Measurements from ENCODE around the gene SRF. TPM values are rescaled to one million over a fixed set of nuclear protein-coding genes. Genes with fewer than 3 reads are reported as not detected.
A peak's percentile ranks its signal among the peaks of the same experiment; 100 is the strongest.

Gene SRF
- total RNA-seq, 1 experiment from 2014 or later = 33.2 TPM

DNA sequence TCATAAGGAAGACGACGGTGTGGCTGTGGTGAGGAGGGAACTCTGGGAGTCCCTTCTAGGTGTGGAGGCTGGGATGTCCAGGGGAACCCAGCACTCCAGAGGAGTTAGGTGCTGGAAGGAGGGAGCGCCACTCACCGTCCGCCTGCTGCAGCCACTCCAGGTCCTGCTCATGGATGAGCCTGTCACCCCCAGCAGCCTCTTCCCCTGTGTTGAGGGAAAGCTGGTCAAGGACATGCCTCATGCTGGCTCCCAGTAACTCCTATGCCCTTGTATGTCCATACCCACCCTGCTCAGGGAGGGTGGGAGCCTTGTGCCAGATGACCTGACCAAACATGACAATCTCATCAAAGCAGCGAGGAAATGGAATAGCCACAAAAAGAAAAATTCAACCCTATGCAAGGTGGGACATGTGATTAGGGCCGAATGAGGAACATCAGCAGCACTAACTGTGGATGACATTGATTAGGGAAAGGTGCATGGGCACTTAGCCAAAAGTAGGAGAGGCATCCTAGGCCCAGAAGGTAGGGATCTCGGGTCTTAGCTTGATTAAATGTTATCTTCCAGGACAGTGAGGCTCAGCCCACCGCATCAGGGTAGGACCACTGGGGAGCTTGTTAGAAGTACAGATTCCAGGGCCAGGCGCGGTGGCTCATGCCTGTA lies 55.3 kb downstream of the SRF start:
- intact Hi-C loops (cut with micrococcal nuclease; ENCODE audit: unreplicated experiment) = no loop called here
- Histone ChIP-seq H3K4me1 (ENCODE audit: insufficient read depth, low read length, poor library complexity, severe bottlenecking) (no peaks in the 10 kb centered on the region), H3K27ac (ENCODE audit: low read depth, low read length, poor library complexity, severe bottlenecking) (no peak overlapping the region), H3K4me3 (ENCODE audit: low read depth, low read length, poor library complexity, severe bottlenecking) (no peak overlapping the region), H3K36me3 (ENCODE audit: insufficient read depth, low read length, poor library complexity, severe bottlenecking) (peaks cover 17% of the 10 kb centered on the region), H3K9me3 (ENCODE audit: low read depth, low read length, poor library complexity, severe bottlenecking) (no peaks in the 10 kb centered on the region), H3K27me3 (replicated peaks; ENCODE audit: insufficient read depth, low read depth, low read length, poor library complexity) (no peaks in the 10 kb centered on the region)
- ChIA-PET POLR2A (ENCODE audit: low non-redundant PET) (no interaction called here), CTCF (no interaction called here)
- no TSS peak for BruUV-seq (replicated peaks)
- DNase-seq (ENCODE audit: low spot score) = no peak
- TF ChIP-seq EZH2 (IDR thresholded peaks at IDR 0.05; ENCODE audit: borderline replicate concordance, low read depth, low read length, poor library complexity, severe bottlenecking) = no peak
- TF ChIP-seq, protein P1, sequence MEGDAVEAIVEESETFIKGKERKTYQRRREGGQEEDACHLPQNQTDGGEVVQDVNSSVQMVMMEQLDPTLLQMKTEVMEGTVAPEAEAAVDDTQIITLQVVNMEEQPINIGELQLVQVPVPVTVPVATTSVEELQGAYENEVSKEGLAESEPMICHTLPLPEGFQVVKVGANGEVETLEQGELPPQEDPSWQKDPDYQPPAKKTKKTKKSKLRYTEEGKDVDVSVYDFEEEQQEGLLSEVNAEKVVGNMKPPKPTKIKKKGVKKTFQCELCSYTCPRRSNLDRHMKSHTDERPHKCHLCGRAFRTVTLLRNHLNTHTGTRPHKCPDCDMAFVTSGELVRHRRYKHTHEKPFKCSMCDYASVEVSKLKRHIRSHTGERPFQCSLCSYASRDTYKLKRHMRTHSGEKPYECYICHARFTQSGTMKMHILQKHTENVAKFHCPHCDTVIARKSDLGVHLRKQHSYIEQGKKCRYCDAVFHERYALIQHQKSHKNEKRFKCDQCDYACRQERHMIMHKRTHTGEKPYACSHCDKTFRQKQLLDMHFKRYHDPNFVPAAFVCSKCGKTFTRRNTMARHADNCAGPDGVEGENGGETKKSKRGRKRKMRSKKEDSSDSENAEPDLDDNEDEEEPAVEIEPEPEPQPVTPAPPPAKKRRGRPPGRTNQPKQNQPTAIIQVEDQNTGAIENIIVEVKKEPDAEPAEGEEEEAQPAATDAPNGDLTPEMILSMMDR (conservative IDR thresholded peaks at IDR 0.05; ENCODE audit: low read depth, low read length) = no peak

DNA sequence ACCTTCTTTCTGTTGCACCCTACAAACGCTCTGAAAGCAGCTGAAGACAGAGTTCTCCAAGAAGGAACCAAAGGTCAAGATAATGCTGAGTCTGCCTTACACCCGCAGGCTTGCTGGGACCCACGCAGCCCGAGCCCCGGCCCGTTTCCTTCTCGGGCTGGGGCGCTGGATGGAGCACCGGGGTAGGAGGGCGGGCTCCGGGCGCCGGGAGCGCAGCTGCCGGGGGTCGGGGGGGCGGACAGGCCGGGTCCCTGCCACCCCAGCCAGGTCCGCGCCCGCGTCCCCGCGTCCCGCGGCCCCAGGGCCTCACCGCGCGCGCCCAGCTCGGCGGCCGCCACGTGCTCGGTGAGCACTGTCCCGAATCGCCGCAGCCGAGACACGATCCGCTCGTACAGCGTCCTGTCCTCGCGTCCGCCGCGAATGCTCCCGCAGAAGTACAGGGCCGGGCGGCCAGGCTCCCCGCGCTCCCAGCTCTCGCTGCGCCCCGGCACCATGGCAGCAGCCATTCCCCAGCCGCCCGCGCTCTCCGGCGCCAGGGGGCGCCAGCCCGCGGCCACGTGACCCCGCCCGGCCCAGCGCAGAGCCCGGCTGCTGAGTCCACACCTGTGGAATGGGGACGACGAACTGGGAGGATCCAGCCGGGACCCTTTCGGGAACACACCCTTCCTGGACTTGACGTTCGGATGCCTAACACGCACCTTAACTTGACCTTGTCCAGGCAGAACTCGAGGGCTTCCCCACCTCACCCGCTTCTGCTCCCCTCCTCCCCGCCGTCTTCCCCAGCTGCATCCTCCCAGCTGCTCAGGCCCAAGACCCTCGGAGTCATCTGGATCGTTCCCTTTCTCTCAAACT lies 58.1 kb downstream of the SRF start, which contains the start of gene DNPH1:
Gene DNPH1, minus strand, starts transcription at position 531 of the 852 bp plus-strand sequence. Its CDS starts 25 bp downstream, at position 506.
- ChIA-PET CTCF (interaction anchor here (0.6 to 1.3 kb wide), 8 partner anchors 9 to 844 kb away, joined by 3 to 6 read pairs (median 4); partner anchors contain the start of gene ZNF318), POLR2A (ENCODE audit: low non-redundant PET) (interaction anchor here (0.6 kb wide), 2 partner anchors 9 to 492 kb away, joined by 3 to 6 read pairs; no protein-coding TSS in a partner anchor)
- intact Hi-C loops (cut with micrococcal nuclease; ENCODE audit: unreplicated experiment) = no loop called here
- Histone ChIP-seq H3K9me3 (ENCODE audit: low read depth, low read length, poor library complexity, severe bottlenecking) (no peaks in the 10 kb centered on the region), H3K27me3 (replicated peaks; ENCODE audit: insufficient read depth, low read depth, low read length, poor library complexity) (no peaks in the 10 kb centered on the region), H3K36me3 (ENCODE audit: insufficient read depth, low read length, poor library complexity, severe bottlenecking) (peaks cover 9% of the 10 kb centered on the region), H3K27ac (ENCODE audit: low read depth, low read length, poor library complexity, severe bottlenecking) (peak within 1 kb of the TSS; percentile 83), H3K4me3 (ENCODE audit: low read depth, low read length, poor library complexity, severe bottlenecking) (peak within 1 kb of the TSS; percentile 72), H3K4me1 (ENCODE audit: insufficient read depth, low read length, poor library complexity, severe bottlenecking) (no peaks in the 10 kb centered on the region)
- TF ChIP-seq, protein P1 (conservative IDR thresholded peaks at IDR 0.05; ENCODE audit: low read depth, low read length) = peak; percentile 64
- no peak for TF ChIP-seq EZH2 (IDR thresholded peaks at IDR 0.05; ENCODE audit: borderline replicate concordance, low read depth, low read length, poor library complexity, severe bottlenecking)
- peak; percentile 79 for DNase-seq (ENCODE audit: low spot score)
- BruUV-seq (replicated peaks) = no TSS peak

DNA sequence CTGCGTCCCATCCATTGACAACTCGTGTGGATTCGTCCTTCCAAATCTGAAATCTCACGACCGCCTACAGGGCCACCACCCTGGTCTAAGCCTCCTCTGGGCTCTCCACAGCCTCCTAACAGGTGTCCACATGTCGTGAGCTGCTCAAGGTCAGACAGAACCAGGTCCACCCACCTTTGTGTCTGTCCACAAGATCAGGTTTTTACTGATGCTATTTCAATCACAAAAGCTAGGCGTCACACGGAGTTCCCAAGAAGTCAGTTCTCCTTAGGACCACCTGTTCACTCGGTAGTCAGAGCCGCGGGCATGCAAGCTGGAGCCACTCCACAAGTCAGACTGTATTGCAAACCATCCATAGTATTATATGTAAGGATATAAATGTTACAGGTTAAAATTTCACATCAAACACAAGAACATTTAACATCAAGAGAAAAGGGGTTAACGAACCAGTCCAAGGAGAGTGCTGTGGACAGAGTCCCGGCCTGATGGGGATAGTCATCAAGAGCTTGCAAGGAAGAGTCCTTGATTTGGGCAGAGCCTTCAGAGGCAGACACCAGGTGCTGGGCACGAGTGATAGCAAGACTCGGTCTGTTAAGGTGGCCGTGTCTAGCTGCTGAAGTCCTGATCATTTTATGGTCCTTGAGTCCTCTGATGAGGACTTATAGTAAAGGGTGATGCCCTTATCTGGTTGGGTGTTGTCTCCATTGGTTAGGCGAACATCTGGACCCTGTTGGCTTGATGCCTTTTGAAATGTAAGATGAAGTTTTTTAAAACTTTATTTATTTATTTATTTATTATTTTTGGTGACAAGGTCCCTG lies 58.9 kb downstream of the SRF start:
- TF ChIP-seq, protein P1 (conservative IDR thresholded peaks at IDR 0.05; ENCODE audit: low read depth, low read length) = no peak
- no peak for TF ChIP-seq EZH2 (IDR thresholded peaks at IDR 0.05; ENCODE audit: borderline replicate concordance, low read depth, low read length, poor library complexity, severe bottlenecking)
- Histone ChIP-seq H3K4me3 (ENCODE audit: low read depth, low read length, poor library complexity, severe bottlenecking) (no peak overlapping the region), H3K4me1 (ENCODE audit: insufficient read depth, low read length, poor library complexity, severe bottlenecking) (no peaks in the 10 kb centered on the region), H3K9me3 (ENCODE audit: low read depth, low read length, poor library complexity, severe bottlenecking) (no peaks in the 10 kb centered on the region), H3K27ac (ENCODE audit: low read depth, low read length, poor library complexity, severe bottlenecking) (no peak overlapping the region), H3K36me3 (ENCODE audit: insufficient read depth, low read length, poor library complexity, severe bottlenecking) (peaks cover 9% of the 10 kb centered on the region), H3K27me3 (replicated peaks; ENCODE audit: insufficient read depth, low read depth, low read length, poor library complexity) (no peaks in the 10 kb centered on the region)
- POLR2A ChIA-PET (ENCODE audit: low non-redundant PET) = interaction anchor here (0.6 kb wide), 1 partner anchor 8 kb away, joined by 3 read pairs; no protein-coding TSS in a partner anchor
- DNase-seq (ENCODE audit: low spot score) = no peak
- CTCF ChIA-PET = interaction anchor here (1.3 kb wide), 2 partner anchors 168 to 276 kb away, joined by 3 to 4 read pairs; no protein-coding TSS in a partner anchor
- intact Hi-C loops (cut with micrococcal nuclease; ENCODE audit: unreplicated experiment) = no loop called here
- BruUV-seq (replicated peaks) = no TSS peak

Measured in A673 (cell line).